ENCODE data around the gene CIRBP.

The CIRBP gene

DNA sequence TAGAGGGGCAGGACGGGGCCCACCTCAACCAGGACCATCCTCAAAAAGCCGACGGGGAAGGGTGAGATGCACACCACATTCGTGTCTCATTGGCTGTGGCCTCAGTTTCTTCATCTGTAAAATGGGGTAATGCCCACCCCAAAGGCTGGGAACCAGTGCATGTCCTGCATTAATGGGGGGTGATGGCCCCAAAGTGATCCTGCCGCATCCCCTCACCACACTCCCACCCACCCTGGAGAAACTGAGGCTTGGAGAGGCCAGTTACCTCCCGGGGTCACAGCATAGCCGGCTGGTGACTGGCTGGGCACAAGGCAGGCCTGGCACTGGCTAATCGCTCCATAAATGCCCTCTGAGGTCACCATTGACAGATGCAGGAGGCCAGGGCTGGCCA, 21.4 kb upstream of the CIRBP start:
- TF ChIP-seq, protein P1, sequence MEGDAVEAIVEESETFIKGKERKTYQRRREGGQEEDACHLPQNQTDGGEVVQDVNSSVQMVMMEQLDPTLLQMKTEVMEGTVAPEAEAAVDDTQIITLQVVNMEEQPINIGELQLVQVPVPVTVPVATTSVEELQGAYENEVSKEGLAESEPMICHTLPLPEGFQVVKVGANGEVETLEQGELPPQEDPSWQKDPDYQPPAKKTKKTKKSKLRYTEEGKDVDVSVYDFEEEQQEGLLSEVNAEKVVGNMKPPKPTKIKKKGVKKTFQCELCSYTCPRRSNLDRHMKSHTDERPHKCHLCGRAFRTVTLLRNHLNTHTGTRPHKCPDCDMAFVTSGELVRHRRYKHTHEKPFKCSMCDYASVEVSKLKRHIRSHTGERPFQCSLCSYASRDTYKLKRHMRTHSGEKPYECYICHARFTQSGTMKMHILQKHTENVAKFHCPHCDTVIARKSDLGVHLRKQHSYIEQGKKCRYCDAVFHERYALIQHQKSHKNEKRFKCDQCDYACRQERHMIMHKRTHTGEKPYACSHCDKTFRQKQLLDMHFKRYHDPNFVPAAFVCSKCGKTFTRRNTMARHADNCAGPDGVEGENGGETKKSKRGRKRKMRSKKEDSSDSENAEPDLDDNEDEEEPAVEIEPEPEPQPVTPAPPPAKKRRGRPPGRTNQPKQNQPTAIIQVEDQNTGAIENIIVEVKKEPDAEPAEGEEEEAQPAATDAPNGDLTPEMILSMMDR (IDR thresholded peaks at IDR 0.05; ENCODE audit: extremely low read depth, missing control alignments) = no peak
- DNase-seq (ENCODE audit: low spot score) = no peak

DNA sequence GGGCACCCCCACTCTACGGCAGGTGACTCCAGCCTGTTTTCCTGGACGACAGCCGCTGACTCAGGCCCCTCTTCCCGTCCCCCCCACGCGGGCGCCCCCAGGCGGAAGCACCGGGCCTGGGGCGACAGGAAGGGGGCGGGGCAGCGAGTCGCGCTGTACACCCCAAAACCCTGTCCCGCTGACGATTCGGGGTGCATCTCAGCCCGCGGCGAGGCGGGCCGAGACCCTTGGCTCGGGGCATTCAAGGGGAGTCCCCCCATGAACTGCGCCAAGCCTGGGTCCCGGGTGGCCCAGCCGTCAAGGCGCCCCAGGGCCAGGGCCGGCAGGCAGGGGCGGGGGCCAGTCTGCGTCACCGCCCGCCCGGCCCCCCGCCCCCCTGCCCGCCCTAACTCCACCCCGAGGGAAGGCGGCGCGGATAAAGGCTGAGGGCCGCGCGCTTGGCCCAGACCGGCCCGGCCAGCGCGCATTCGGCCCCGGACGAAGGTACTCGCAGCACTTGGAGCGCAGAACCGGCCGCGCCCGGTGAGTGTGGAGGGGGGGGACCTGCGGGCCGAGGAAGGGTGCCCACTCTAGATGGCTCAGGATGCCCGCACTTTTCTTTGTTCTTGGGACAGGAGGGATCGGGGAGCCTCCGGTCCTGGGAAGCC, 20.9 kb upstream of the CIRBP start, which contains the start of gene MIDN:
MIDN (plus strand) TSS at position 445 of the 647 bp plus-strand sequence. CDS start 1,714 bp downstream, outside the sequence.
- peak; percentile 90 for DNase-seq (ENCODE audit: low spot score)

DNA sequence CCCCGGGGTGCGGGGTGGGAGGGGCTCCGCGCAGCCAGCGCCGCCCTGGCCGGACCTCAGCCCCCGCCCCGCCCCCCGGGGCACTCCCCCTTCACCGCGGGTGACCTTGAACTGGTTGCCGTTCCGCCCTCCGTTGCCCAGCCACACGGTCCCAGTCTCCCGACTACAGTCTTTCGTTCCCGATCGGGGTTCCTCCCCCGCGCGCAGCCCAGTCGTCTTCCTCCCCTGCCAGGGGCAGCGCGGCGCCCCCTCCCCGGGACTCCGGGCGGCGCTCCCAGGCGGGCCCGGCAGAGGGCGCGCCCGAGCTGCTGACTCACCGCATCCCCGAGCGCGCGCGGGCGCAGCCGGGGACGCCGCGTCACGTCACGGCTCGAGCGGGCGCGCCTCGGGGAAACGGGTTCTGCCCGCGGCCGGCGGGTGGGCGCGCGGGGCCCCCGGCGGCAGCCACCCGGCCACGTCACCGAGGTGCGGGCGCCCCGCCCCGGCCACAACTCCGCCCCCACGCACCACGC, 20.3 kb upstream of the CIRBP start:
- TF ChIP-seq, protein P1 (IDR thresholded peaks at IDR 0.05; ENCODE audit: extremely low read depth, missing control alignments) = peak; percentile 73
- peak; percentile 87 for DNase-seq (ENCODE audit: low spot score)

More for the DNA sequence above, 20.9 kb upstream of the CIRBP start, which contains the start of gene MIDN:
- TF ChIP-seq, protein P1 (IDR thresholded peaks at IDR 0.05; ENCODE audit: extremely low read depth, missing control alignments) = peak; percentile 44

DNA sequence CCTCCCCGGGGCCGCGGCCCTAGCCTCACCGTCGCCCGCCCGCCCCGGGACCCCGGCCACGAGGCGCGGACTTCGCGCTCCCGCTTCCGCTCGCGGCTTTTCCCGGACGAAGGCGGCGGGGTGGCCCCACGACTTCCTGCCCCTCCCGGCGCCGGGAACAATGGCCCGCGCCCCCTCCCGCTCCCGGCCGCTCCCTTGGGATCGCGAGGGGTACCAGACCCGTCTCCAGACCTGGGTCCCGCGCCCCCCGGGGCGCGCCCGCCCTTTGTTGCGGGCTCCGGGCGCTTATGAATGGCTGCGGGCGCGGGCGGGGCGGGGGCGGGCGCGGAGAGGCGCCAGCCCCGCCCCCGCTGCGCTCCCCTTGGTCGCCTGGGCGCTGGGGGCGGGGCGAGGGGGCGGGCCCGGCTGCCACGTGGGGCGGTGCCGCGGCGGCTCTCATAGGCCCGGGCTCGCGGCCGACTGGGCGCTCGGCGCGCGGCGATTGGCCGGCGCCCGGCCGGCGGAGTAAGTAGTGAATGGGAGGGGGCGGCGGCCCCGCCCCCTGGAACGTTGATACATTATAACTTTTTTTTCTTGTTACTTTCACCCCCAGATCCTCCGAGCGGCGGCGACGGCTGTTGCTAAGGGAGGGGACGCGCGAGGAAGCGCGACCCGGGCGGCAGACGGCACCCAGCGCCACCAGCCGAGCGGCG, 19.7 kb upstream of the CIRBP start:
- TF ChIP-seq, protein P1 (IDR thresholded peaks at IDR 0.05; ENCODE audit: extremely low read depth, missing control alignments) = no peak
- DNase-seq (ENCODE audit: low spot score) = peak; percentile 98

DNA sequence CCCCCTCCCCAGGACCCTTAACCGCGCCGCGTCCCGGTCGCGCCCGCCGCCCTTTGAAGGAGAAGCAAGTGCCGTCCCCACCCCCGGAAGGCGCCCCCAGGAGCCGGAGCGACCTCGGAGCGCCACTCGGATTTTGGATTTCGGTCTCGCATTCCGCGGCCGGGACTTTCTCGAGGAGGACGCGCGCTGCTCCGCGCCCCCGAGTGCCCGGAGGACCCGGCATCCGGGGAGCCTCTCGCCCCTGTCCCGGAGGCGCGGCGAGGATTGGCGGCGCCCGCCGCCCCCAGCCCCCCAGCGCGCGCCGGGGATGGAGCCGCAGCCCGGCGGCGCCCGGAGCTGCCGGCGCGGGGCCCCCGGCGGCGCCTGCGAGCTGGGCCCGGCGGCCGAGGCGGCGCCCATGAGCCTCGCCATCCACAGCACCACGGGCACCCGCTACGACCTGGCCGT, 19.1 kb upstream of the CIRBP start:
- no peak for DNase-seq (ENCODE audit: low spot score)
- TF ChIP-seq, protein P1 (IDR thresholded peaks at IDR 0.05; ENCODE audit: extremely low read depth, missing control alignments) = no peak

DNA sequence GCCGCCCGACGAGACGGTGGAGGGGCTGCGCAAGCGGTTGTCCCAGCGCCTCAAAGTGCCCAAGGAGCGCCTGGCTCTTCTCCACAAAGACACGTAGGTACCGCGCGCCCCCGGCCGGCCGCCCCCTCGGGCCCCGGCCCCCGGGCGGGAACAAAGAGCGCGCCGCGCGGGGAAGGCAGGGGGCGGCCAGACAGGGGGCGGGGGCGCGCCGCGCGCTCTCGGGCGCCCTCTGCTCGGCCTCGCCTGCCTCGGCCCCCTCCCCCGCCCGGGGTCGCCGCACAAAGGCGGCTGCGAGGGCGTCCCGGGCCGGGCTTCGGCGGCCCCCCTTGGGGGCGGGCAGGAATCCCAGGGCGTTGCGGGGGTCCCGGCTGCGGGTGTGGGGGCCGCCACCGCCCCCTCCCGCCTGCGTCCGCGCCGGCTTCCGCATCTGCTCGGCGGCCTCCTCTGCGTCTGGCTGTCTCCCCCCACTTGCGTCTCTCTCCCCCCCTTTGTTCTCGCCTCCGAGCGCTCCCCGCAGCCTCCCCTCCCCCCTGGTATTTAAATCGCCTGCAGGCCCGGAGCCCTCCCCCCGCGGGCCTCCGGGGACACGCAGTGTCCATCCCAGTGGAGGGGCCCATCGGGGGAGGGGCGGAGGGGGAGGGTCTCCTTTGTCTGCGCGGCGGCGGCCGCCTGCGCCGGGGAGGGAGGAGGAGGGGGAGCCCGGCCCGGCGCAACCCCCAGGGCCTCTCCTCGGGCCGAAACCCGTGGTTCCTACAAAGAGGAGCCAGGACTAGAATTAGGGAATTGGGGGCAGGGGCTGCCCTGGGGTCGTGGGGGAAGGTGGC, 18.5 kb upstream of the CIRBP start:
- TF ChIP-seq, protein P1 (IDR thresholded peaks at IDR 0.05; ENCODE audit: extremely low read depth, missing control alignments) = no peak
- peak; percentile 78 for DNase-seq (ENCODE audit: low spot score)

All from GM20000 (cell line).